Dermis microvascular lymphatic vessel endothelial cell (primary cell): ENCODE measurements around the gene TIMM9. TPM values are rescaled to one million over a fixed set of nuclear protein-coding genes. Genes with fewer than 3 reads are reported as not detected.
"Not testable (repeated sequence)": the region's sequence is repeated elsewhere in the genome, so short reads cannot be mapped to it uniquely, and the experiment has no call there.

Experiments
- DNase-seq, 2 donors: peaks; one replicate each; pipeline versions ENCODE4 v3.0.0 to v3.0.0-alpha.2; 2010; ENCODE audit warnings: low read depth in 2 of 2
- total RNA-seq: library from RNA; depleted of rRNA; stranded (reverse); fragments of >200 nt; gene quantifications from 2 replicates; pipeline ENCODE4 v1.2.1, GENCODE V29; 2014

The TIMM9 gene
- total RNA-seq, result 15.7 and 17.7 TPM in 2 replicates

GRCh38 chr14:58427281-58428117 is at the start of gene TIMM9, which contains the start of gene KIAA0586:
Gene TIMM9 (minus strand): TSS chr14:58427531. CDS start chr14:58411945, 15,586 bp downstream.
Gene KIAA0586 (plus strand): TSS chr14:58427719. CDS start chr14:58428265, 546 bp downstream.
- DNase-seq, result peak; percentile 99

- DNase-seq, result no peak
These were observed 49.0 kb upstream of the TIMM9 start for GRCh38 chr14:58476320-58476719.

GRCh38 chr14:58469309-58469708 is 42.0 kb upstream of the TIMM9 start:
- DNase-seq, result no peak

GRCh38 chr14:58467575-58467974 is 40.2 kb upstream of the TIMM9 start:
- DNase-seq, result no peak

GRCh38 chr14:58466459-58466858 is 39.1 kb upstream of the TIMM9 start:
- DNase-seq, result no peak

GRCh38 chr14:58465421-58465820 is 38.1 kb upstream of the TIMM9 start:
- DNase-seq, result peak in 1 of 2 donors; percentile 47

GRCh38 chr14:58464652-58465051 is 37.3 kb upstream of the TIMM9 start:
- no peak for DNase-seq

GRCh38 chr14:58463147-58463546 is 35.8 kb upstream of the TIMM9 start:
- DNase-seq, result no peak

- no peak for DNase-seq
These were observed 33.4 kb upstream of the TIMM9 start for GRCh38 chr14:58460772-58461171.

- no peak for DNase-seq
These were observed 28.4 kb upstream of the TIMM9 start for GRCh38 chr14:58455593-58456265.

- no peak for DNase-seq
These were observed 17.3 kb upstream of the TIMM9 start for GRCh38 chr14:58444627-58445026.

GRCh38 chr14:58439476-58439875 is 12.1 kb upstream of the TIMM9 start:
- no peak for DNase-seq

GRCh38 chr14:58430156-58430555 is 2.8 kb upstream of the TIMM9 start:
- DNase-seq, result peak in 1 of 2 donors; percentile 3

- peak; percentile 44 to 76 for DNase-seq
These were observed 870 bp upstream of the TIMM9 start for GRCh38 chr14:58428118-58428683.

- DNase-seq, result peak in 1 of 2 donors; percentile 72
These were observed 556 bp downstream of the TIMM9 start for GRCh38 chr14:58426670-58427280.

- DNase-seq, result not testable (repeated sequence)
These were observed 10.4 kb downstream of the TIMM9 start for GRCh38 chr14:58416934-58417333.

GRCh38 chr14:58415636-58416547 is 11.4 kb downstream of the TIMM9 start:
- no peak for DNase-seq

GRCh38 chr14:58414845-58415244 is 12.5 kb downstream of the TIMM9 start:
- DNase-seq, result no peak

- no peak for DNase-seq
These were observed 18.6 kb downstream of the TIMM9 start for GRCh38 chr14:58408681-58409215.

- DNase-seq, result peak in 1 of 2 donors; percentile 7
These were observed 25.7 kb downstream of the TIMM9 start for GRCh38 chr14:58401587-58401986.
